ENCODE results near the gene MSRB1. TPM values are rescaled to one million over a fixed set of nuclear protein-coding genes. Genes with fewer than 3 reads are reported as not detected.
"Not testable (repeated sequence)": the region's sequence is repeated elsewhere in the genome, so short reads cannot be mapped to it uniquely, and the experiment has no call there.

MSRB1 gene
- total and polyA plus RNA-seq, 2 of the 8 experiments (the other 6 are each of a cell fraction or from before 2014, with no cell fraction given), result 28.2 to 51.4 TPM

DNA sequence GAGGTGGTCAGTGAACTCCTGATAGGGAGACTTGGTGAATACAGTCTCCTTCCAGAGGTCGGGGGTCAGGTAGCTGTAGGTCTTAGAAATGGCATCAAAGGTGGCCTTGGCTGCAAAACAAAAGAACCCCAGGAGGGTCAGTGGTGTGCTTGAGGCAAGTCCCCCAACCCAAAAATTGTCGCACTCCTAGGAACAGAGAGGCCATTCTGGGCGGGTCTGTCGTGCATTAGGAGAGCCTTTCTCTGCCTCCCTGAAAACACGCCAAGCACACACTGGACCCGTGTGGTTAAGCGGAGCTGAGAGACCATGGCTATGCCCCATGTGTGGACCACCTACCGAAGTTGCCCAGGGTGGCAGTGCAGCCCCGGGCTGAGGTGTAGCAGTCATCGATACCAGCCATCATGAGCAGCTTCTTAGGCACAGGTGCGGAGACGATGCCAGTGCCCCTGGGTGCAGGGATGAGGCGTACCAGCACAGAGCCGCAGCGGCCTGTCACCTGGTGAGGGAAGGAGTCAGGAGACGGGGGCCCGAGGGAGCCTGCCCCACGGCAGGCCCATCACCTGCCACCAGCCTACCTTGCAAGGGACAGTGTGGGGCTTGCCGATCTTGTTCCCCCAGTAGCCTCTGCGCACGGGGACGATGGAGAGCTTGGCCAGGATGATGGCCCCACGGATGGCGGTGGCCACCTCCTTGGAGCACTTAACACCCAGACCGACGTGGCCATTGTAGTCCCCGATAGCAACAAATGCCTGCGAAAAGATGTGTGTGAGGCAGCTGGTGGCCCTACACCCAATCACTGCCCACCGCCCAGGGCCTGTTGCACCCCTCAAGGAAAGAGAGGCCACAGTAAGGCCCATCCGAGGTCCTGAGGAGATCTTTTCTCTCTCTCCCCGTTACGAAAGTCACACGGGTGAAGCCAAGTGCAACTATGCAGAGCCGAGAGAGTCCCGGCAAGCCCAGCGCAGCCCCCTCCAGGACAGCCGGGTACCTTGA, 19.5 kb upstream of the MSRB1 start:
- Histone ChIP-seq H2BK5ac (ENCODE audit: low read depth, low read length) (peak overlapping the region; percentile 71; the same call in 1 of the 2 replicates), H4K20me1 (replicated peaks in 1 of 2; ENCODE audit: control insufficient read depth in 1 of 2, insufficient read depth in 2 of 2, low read length in 2 of 2) (peaks cover 12 to 17% of the 10 kb centered on the region in 2 experiments), H3K79me1 (ENCODE audit: low read depth, low read length) (peaks cover 11% of the 10 kb centered on the region), H3K36me3 (ENCODE audit: control insufficient read depth in 2 of 4, insufficient read depth in 4 of 4, low read length in 3 of 4) (peaks cover 17 to 34% (median 28%) of the 10 kb centered on the region in 4 experiments), H3K23me2 (ENCODE audit: low read depth, low read length) (peaks cover 19% of the 10 kb centered on the region), H3K79me2 (ENCODE audit: control insufficient read depth in 1 of 2, insufficient read depth in 2 of 2, low read length in 2 of 2) (peaks cover 10 to 38% of the 10 kb centered on the region in 2 experiments), H3K4me2 (ENCODE audit: insufficient read depth in 1 of 2, low read depth in 2 of 2, low read length in 2 of 2) (peak overlapping the region; percentile 99 to 100; a peak in 3 of 4 replicates), H3K4me1 (replicated peaks in 1 of 4; ENCODE audit: control insufficient read depth in 3 of 4, insufficient read depth in 4 of 4, low read length in 3 of 4) (peaks cover 0 to 22% (median 5%) of the 10 kb centered on the region in 4 experiments; a peak in 5 of 7 replicates), H3K9ac (replicated peaks in 1 of 4; ENCODE audit: extremely low read depth in 1 of 4, low read depth in 3 of 4, low read length in 3 of 4) (peak overlapping the region in 2 of 4 experiments; percentile 16 to 94; a peak in 2 of 7 replicates), H3K4me3 (ENCODE audit: extremely low read depth in 1 of 4, insufficient read depth in 2 of 4, low read depth in 3 of 4, low read length in 4 of 4) (peak overlapping the region; percentile 98 to 99 (median 98); a peak in 5 of 8 replicates)
- POLR2A ChIA-PET (ENCODE audit: partially characterized antibody), result interaction anchor here (0.6 to 19.8 kb wide), 25 partner anchors 8 to 193 kb away, joined by 3 to 736 read pairs (median 5); partner anchors contain the start of genes EME2, GFER, HAGH and MRPS34
- CTCF ChIA-PET (ENCODE audit: partially characterized antibody); H3K27ac ChIP-seq (ENCODE audit: low read depth, low read length); DNase-seq (ENCODE audit: low read depth in 1 of 2, low spot score in 2 of 2); H2BK15ac ChIP-seq (ENCODE audit: low read length); H4K8ac ChIP-seq (ENCODE audit: extremely low read depth, insufficient read depth, low read length); H3K27me3 ChIP-seq (replicated peaks in 1 of 4; ENCODE audit: control insufficient read depth in 3 of 4, extremely low read depth in 1 of 4, insufficient read depth in 3 of 4, low read length in 3 of 4); H4K91ac ChIP-seq (replicated peaks; ENCODE audit: insufficient read length, low read length); H2BK120ac ChIP-seq (replicated peaks; ENCODE audit: low read depth, low read length); H3K18ac ChIP-seq (ENCODE audit: extremely low read depth, low read length); FAIRE-seq; H2BK20ac ChIP-seq (ENCODE audit: low read length); H3K23ac ChIP-seq (ENCODE audit: insufficient read length); H2BK12ac ChIP-seq (ENCODE audit: low read depth, low read length); H3K14ac ChIP-seq (ENCODE audit: insufficient read length); H3K4ac ChIP-seq (replicated peaks; ENCODE audit: insufficient read length, low read depth, low read length); H2AFZ ChIP-seq (ENCODE audit: low read length); H3K9me3 ChIP-seq (ENCODE audit: insufficient read depth in 2 of 2, low read depth in 1 of 2, low read length in 1 of 2); H3K56ac ChIP-seq (replicated peaks; ENCODE audit: insufficient read length, low read depth, low read length); H4K5ac ChIP-seq (ENCODE audit: insufficient read length, low read depth, low read length); H2AK5ac ChIP-seq (ENCODE audit: low read depth, low read length): not testable (repeated sequence)
- 87% methylated on average over 35 of the region's 37 CpGs; no CpG with 5 or more reads in 1 of the 2 experiments for WGBS, 2 experiments (ENCODE audit: extremely low coverage in 1 of 2, insufficient coverage in 1 of 2, insufficient read length in 1 of 2, insufficient replicate concordance in 2 of 2, low coverage in 1 of 2, low lambda C conversion rate in 2 of 2, missing lambda C conversion rate in 1 of 2)
- TF ChIP-seq POLR2AphosphoS5 (IDR thresholded peaks at IDR 0.05; ENCODE audit: low read depth, low read length) (peak; percentile 83), POLR2A (IDR thresholded peaks at IDR 0.05; ENCODE audit: control extremely low read depth in 1 of 2, low read depth in 2 of 2, low read length in 2 of 2) (peak in 1 of 2 experiments; percentile 49; a peak in 1 of 3 replicates)

Measured in H1 (cell line).